Ramos (cell line): ENCODE results near the gene LAMP5.

Source experiments
- in situ Hi-C: fragments of 300-500 bp; cut with MboI; formaldehyde crosslinking; loops from one replicate; pipeline ENCODE4 v1.14.3; 2022; ENCODE audit warnings: low sequenced_read_pairs; ENCODE audit not compliant: unreplicated experiment

Gene LAMP5

GRCh38 chr20:9531581-9531980, 17.2 kb downstream of the LAMP5 start:
- in situ Hi-C loops = no loop called here

GRCh38 chr20:9532069-9532838, 17.9 kb downstream of the LAMP5 start:
- in situ Hi-C loops = no loop called here

GRCh38 chr20:9534025-9534424, 19.6 kb downstream of the LAMP5 start:
- in situ Hi-C loops = no loop called here

- in situ Hi-C loops = no loop called here
These were observed 21.1 kb downstream of the LAMP5 start for GRCh38 chr20:9535449-9535848.

GRCh38 chr20:9543214-9543613, 28.8 kb downstream of the LAMP5 start:
- in situ Hi-C loops = no loop called here

- in situ Hi-C loops = no loop called here
These were observed 35.9 kb downstream of the LAMP5 start for GRCh38 chr20:9550283-9550682.

- in situ Hi-C loops = no loop called here
These were observed 36.5 kb downstream of the LAMP5 start for GRCh38 chr20:9550871-9551270.

- in situ Hi-C loops = no loop called here
These were observed 37.6 kb downstream of the LAMP5 start for GRCh38 chr20:9551808-9552550.

- in situ Hi-C loops = no loop called here
These were observed 41.4 kb downstream of the LAMP5 start for GRCh38 chr20:9555781-9556180.

- in situ Hi-C loops = no loop called here
These were observed 43.0 kb downstream of the LAMP5 start for GRCh38 chr20:9557411-9557810.

- in situ Hi-C loops = no loop called here
These were observed 51.6 kb downstream of the LAMP5 start for GRCh38 chr20:9565910-9566550.

- in situ Hi-C loops = no loop called here
These were observed 52.6 kb downstream of the LAMP5 start for GRCh38 chr20:9566977-9567376.

GRCh38 chr20:9570612-9571011, 56.2 kb downstream of the LAMP5 start:
- in situ Hi-C loops = no loop called here

- in situ Hi-C loops = no loop called here
These were observed 57.4 kb downstream of the LAMP5 start for GRCh38 chr20:9571783-9572182.

GRCh38 chr20:9572670-9573069, 58.3 kb downstream of the LAMP5 start:
- in situ Hi-C loops = no loop called here

GRCh38 chr20:9573335-9574151, 59.2 kb downstream of the LAMP5 start:
- in situ Hi-C loops = no loop called here

- in situ Hi-C loops = no loop called here
These were observed 59.8 kb downstream of the LAMP5 start for GRCh38 chr20:9574181-9574580.

- in situ Hi-C loops = no loop called here
These were observed 60.4 kb downstream of the LAMP5 start for GRCh38 chr20:9574776-9575175.

GRCh38 chr20:9575836-9576235, 61.4 kb downstream of the LAMP5 start:
- in situ Hi-C loops = no loop called here

GRCh38 chr20:9576695-9577094, 62.3 kb downstream of the LAMP5 start:
- in situ Hi-C loops = no loop called here
